HEK293 (cell line): Measurements from ENCODE around the gene LLGL2.

ENCODE experiments used
- REPIN1 ChIP-seq: fragments of 450-650 bp; formaldehyde crosslinking; IDR thresholded peaks from 2 replicates; pipeline ENCODE4 v1.5.1; 2017; ENCODE audit warnings: missing biosample characterization, missing genetic modification characterization, low read depth
- ZNF23 ChIP-seq: fragments of 450-650 bp; formaldehyde crosslinking; IDR thresholded peaks from 2 replicates; pipeline ENCODE4 v1.5.1; 2016; ENCODE audit warnings: missing biosample characterization, missing genetic modification characterization, borderline replicate concordance
- ZNF239 ChIP-seq: fragments of 450-650 bp; formaldehyde crosslinking; IDR thresholded peaks from 2 replicates; pipeline ENCODE4 v1.5.1; 2016; ENCODE audit warnings: missing biosample characterization, missing genetic modification characterization
- ZNF530 ChIP-seq: fragments of 450-650 bp; formaldehyde crosslinking; IDR thresholded peaks from 2 replicates; pipeline ENCODE4 v1.5.1; 2016; ENCODE audit warnings: low read depth, missing biosample characterization, missing genetic modification characterization
- ZNF670 ChIP-seq: fragments of 450-650 bp; formaldehyde crosslinking; IDR thresholded peaks from 2 replicates; pipeline ENCODE4 v1.5.1; 2016; ENCODE audit warnings: missing biosample characterization, missing genetic modification characterization, low read depth
- TF ChIP-seq, protein P1 (sequence below): fragments of 450-650 bp; formaldehyde crosslinking; IDR thresholded peaks from 2 replicates; pipeline ENCODE4 v1.5.1; 2016; ENCODE audit warnings: missing biosample characterization, missing genetic modification characterization

DNA sequence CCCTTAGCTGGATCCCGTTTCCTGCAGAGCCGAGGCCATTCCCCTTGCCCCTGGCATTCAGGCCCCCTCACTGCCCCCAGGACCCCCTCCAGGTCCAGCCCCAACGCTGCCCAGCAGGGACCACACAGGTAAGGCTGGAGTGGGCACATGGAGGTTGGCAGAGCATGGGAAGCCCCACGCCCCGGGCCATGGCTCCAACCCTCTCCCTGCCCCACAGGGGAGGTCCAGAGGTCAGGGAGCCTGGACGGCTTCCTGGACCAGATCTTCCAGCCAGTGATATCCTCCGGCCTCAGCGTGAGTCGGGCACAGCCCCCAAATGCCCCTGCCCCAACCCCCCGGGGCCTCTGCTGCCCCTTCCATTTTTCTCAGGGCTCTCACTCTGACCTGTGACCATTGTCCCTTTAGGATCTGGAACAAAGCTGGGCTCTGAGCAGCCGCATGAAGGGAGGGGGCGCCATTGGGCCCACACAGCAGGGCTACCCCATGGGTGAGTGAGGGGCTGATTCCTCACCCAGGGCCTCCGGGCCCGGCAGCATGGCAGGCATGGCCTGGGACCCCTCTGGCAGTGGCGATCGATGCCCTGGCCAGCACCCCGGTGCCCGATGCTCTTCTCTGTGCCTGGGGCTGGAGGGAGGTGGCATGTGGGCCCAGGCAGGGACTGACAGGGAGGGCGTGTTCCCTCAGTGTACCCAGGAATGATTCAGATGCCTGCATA lies 89.2 kb downstream of the LLGL2 start:
- no peak for TF ChIP-seq ZNF23 (tag by site-specific recombination)
- TF ChIP-seq ZNF670: no peak
- TF ChIP-seq, protein P1, sequence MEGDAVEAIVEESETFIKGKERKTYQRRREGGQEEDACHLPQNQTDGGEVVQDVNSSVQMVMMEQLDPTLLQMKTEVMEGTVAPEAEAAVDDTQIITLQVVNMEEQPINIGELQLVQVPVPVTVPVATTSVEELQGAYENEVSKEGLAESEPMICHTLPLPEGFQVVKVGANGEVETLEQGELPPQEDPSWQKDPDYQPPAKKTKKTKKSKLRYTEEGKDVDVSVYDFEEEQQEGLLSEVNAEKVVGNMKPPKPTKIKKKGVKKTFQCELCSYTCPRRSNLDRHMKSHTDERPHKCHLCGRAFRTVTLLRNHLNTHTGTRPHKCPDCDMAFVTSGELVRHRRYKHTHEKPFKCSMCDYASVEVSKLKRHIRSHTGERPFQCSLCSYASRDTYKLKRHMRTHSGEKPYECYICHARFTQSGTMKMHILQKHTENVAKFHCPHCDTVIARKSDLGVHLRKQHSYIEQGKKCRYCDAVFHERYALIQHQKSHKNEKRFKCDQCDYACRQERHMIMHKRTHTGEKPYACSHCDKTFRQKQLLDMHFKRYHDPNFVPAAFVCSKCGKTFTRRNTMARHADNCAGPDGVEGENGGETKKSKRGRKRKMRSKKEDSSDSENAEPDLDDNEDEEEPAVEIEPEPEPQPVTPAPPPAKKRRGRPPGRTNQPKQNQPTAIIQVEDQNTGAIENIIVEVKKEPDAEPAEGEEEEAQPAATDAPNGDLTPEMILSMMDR: no peak
- no peak for TF ChIP-seq ZNF239 (tag by site-specific recombination)
- TF ChIP-seq ZNF530: no peak
- TF ChIP-seq REPIN1 (tag by site-specific recombination): no peak
